NT2/D1 (cell line): ENCODE measurements around the gene SLC9A7.

ENCODE experiments used
- YY1 ChIP-seq: IDR thresholded peaks from 2 replicates; pipeline ENCODE4 v1.6.1; 2011; ENCODE audit not compliant: insufficient read length, insufficient read depth
- ZNF274 ChIP-seq: IDR thresholded peaks from 2 replicates; pipeline ENCODE4 v1.6.1; 2011; ENCODE audit warnings: mild to moderate bottlenecking, low read depth, low read length

- TF ChIP-seq YY1: no peak
- TF ChIP-seq ZNF274: no peak
Observed at GRCh38 chrX:46782034-46782433, 23.1 kb upstream of the SLC9A7 start.
